ENCODE measurements around the gene PRR12.

Gene PRR12

GRCh38 chr19:49613374-49613773 is 22.4 kb downstream of the PRR12 start:
- Histone ChIP-seq H3K4me1 (ENCODE audit: control insufficient read depth, insufficient read depth, low read length) (no peaks in the 10 kb centered on the region), H3K27ac (ENCODE audit: extremely low read depth, low read depth, low read length) (no peak overlapping the region), H3K9me3 (ENCODE audit: control insufficient read depth, insufficient read depth, low read depth, low read length) (no peaks in the 10 kb centered on the region), H3K36me3 (ENCODE audit: control insufficient read depth in 2 of 2, insufficient read depth in 1 of 2, low read length in 2 of 2) (peaks cover 69 to 83% of the 10 kb centered on the region in 2 experiments), H3K4me3 (ENCODE audit: low read depth, low read length) (no peak overlapping the region)
- POLR2A ChIA-PET: interaction anchor here (0.6 kb wide), 1 partner anchor 491 kb away, joined by 3 read pairs; no protein-coding TSS in a partner anchor
- CTCF ChIA-PET: no interaction called here
- no peak for TF ChIP-seq YY1 (tag by site-specific recombination; IDR thresholded peaks at IDR 0.05)
- 0 out of 2 replicates have a peak, but pooled peaks have one; percentile 17 for TF ChIP-seq ZNF362 (tag by site-specific recombination; IDR thresholded peaks at IDR 0.05)

- ChIA-PET POLR2A (no interaction called here), CTCF (interaction anchor here (1.1 kb wide), 1 partner anchor 44 kb away, joined by 3 read pairs; no protein-coding TSS in a partner anchor)
- TF ChIP-seq ZNF24 (tag by site-specific recombination; IDR thresholded peaks at IDR 0.05) (no peak), ZSCAN30 (tag by site-specific recombination; IDR thresholded peaks at IDR 0.05) (no peak), ZNF148 (tag by site-specific recombination; IDR thresholded peaks at IDR 0.05; ENCODE audit: borderline replicate concordance) (no peak), ZNF473 (tag by site-specific recombination; IDR thresholded peaks at IDR 0.05) (no peak), KLF7 (tag by site-specific recombination; IDR thresholded peaks at IDR 0.05; ENCODE audit: borderline replicate concordance) (no peak), ZNF354C (tag by site-specific recombination; IDR thresholded peaks at IDR 0.05; ENCODE audit: borderline replicate concordance, low read depth) (no peak), ZNF791 (tag by site-specific recombination; IDR thresholded peaks at IDR 0.05) (no peak), YY1 (tag by site-specific recombination; IDR thresholded peaks at IDR 0.05) (no peak), ZFP3 (tag by site-specific recombination; IDR thresholded peaks at IDR 0.05; ENCODE audit: low read depth) (no peak), ZNF701 (tag by site-specific recombination; IDR thresholded peaks at IDR 0.05) (no peak), KLF16 (tag by site-specific recombination; IDR thresholded peaks at IDR 0.05) (no peak), KLF17 (tag by site-specific recombination; IDR thresholded peaks at IDR 0.05) (no peak), ZNF843 (tag by site-specific recombination; IDR thresholded peaks at IDR 0.05) (no peak), ZSCAN16 (tag by site-specific recombination; IDR thresholded peaks at IDR 0.05) (no peak), ZNF621 (tag by site-specific recombination; IDR thresholded peaks at IDR 0.05) (no peak), TRIM28 (IDR thresholded peaks at IDR 0.05; ENCODE audit: borderline replicate concordance, low read length) (no peak)
- Histone ChIP-seq H3K27ac (ENCODE audit: extremely low read depth, low read depth, low read length) (0 out of 2 replicates have a peak overlapping the region, but pooled peaks have one; percentile 37), H3K36me3 (ENCODE audit: control insufficient read depth in 2 of 2, insufficient read depth in 1 of 2, low read length in 2 of 2) (peaks cover 67 to 83% of the 10 kb centered on the region in 2 experiments), H3K4me1 (ENCODE audit: control insufficient read depth, insufficient read depth, low read length) (no peaks in the 10 kb centered on the region), H3K4me3 (ENCODE audit: low read depth, low read length) (no peak overlapping the region), H3K9me3 (ENCODE audit: control insufficient read depth, insufficient read depth, low read depth, low read length) (no peaks in the 10 kb centered on the region)
These were observed 23.3 kb downstream of the PRR12 start for GRCh38 chr19:49614096-49614833.

GRCh38 chr19:49615861-49616260 is 24.9 kb downstream of the PRR12 start:
- no peaks in the 10 kb centered on the region for H3K4me1 ChIP-seq (ENCODE audit: control insufficient read depth, insufficient read depth, low read length)
- CTCF ChIA-PET: no interaction called here
- POLR2A ChIA-PET: interaction anchor here (2.1 kb wide), 1 partner anchor 25 kb away, joined by 9 read pairs; no protein-coding TSS in a partner anchor
- TF ChIP-seq ZNF350 (tag by site-specific recombination; IDR thresholded peaks at IDR 0.05): no peak
- TF ChIP-seq ZNF473 (tag by site-specific recombination; IDR thresholded peaks at IDR 0.05): no peak
- no peak for TF ChIP-seq CTCF (tag by site-specific recombination; IDR thresholded peaks at IDR 0.05)
- TF ChIP-seq ZNF501 (tag by site-specific recombination; IDR thresholded peaks at IDR 0.05): no peak
- no peak for TF ChIP-seq ZNF138 (tag by site-specific recombination; IDR thresholded peaks at IDR 0.05; ENCODE audit: borderline replicate concordance)
- no peak for TF ChIP-seq KLF16 (tag by site-specific recombination; IDR thresholded peaks at IDR 0.05)
- TF ChIP-seq ZNF433 (tag by site-specific recombination; IDR thresholded peaks at IDR 0.05; ENCODE audit: low read depth): no peak
- TF ChIP-seq ZNF174 (tag by site-specific recombination; IDR thresholded peaks at IDR 0.05): no peak
- TF ChIP-seq ZNF202 (tag by site-specific recombination; IDR thresholded peaks at IDR 0.05; ENCODE audit: borderline replicate concordance): no peak
- no peak for TF ChIP-seq ZNF354C (tag by site-specific recombination; IDR thresholded peaks at IDR 0.05; ENCODE audit: borderline replicate concordance, low read depth)
- TF ChIP-seq SP7 (tag by site-specific recombination; IDR thresholded peaks at IDR 0.05): no peak

More at GRCh38 chr19:49615861-49616260, 24.9 kb downstream of the PRR12 start:
- Histone ChIP-seq H3K27ac (ENCODE audit: extremely low read depth, low read depth, low read length) (no peak overlapping the region), H3K9me3 (ENCODE audit: control insufficient read depth, insufficient read depth, low read depth, low read length) (no peaks in the 10 kb centered on the region), H3K4me3 (ENCODE audit: low read depth, low read length) (no peak overlapping the region), H3K36me3 (ENCODE audit: control insufficient read depth in 2 of 2, insufficient read depth in 1 of 2, low read length in 2 of 2) (peaks cover 66 to 80% of the 10 kb centered on the region in 2 experiments)

Data from HEK293 (cell line).